DOHH2 (cell line): ENCODE measurements around the gene ANTXR1.

Experiments used
- EZH2phosphoT487 ChIP-seq: fragments of 200-600 bp; sonication (generic); IDR thresholded peaks from 2 replicates; pipeline ENCODE4 v1.6.1; 2017; ENCODE audit warnings: borderline replicate concordance, mild to moderate bottlenecking, antibody characterized with exemption, low read length, moderate library complexity, mixed read lengths
- TF ChIP-seq, protein P1 (sequence below): fragments of 200-600 bp; sonication (generic); IDR thresholded peaks from one replicate; pipeline ENCODE4 v1.5.1; 2014; ENCODE audit warnings: antibody characterized with exemption, mild to moderate bottlenecking, low read depth, low read length; ENCODE audit not compliant: poor library complexity, severe bottlenecking

DNA sequence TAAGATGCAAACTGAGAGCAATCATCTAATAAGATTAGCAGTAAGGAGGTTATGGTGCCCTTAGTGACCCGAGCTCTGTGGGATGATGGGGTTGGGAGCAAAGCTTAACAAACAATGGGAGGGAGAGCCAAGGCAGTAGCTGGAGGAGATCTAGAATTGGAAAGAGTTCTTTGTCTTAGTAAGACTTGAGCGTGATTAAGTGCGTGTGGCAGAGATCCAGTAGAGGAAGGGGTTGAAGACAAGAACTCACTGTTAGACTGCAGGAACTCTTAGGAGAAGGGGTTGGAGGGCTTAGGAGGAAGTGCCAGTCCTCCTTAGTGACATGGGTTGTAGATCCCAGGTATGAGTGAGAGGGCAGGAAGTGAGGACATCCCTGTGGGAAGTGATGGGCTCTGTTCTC lies 189.3 kb downstream of the ANTXR1 start:
- TF ChIP-seq, protein P1, sequence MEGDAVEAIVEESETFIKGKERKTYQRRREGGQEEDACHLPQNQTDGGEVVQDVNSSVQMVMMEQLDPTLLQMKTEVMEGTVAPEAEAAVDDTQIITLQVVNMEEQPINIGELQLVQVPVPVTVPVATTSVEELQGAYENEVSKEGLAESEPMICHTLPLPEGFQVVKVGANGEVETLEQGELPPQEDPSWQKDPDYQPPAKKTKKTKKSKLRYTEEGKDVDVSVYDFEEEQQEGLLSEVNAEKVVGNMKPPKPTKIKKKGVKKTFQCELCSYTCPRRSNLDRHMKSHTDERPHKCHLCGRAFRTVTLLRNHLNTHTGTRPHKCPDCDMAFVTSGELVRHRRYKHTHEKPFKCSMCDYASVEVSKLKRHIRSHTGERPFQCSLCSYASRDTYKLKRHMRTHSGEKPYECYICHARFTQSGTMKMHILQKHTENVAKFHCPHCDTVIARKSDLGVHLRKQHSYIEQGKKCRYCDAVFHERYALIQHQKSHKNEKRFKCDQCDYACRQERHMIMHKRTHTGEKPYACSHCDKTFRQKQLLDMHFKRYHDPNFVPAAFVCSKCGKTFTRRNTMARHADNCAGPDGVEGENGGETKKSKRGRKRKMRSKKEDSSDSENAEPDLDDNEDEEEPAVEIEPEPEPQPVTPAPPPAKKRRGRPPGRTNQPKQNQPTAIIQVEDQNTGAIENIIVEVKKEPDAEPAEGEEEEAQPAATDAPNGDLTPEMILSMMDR = no peak
- no peak for TF ChIP-seq EZH2phosphoT487
